GM21619 (cell line): ENCODE measurements around the gene CNTN4.
A peak's percentile ranks its signal among the peaks of the same experiment; 100 is the strongest.

Experiments
- ATAC-seq: cut with Tn5 transposase; IDR thresholded peaks from one replicate; pipeline ENCODE4 v1.9.1; 2021; ENCODE audit not compliant: unreplicated experiment

CNTN4 gene

GRCh38 chr3:3015185-3016089 lies 916.8 kb downstream of the CNTN4 start:
- peak; percentile 73 for ATAC-seq

- ATAC-seq: no peak
Measured at GRCh38 chr3:3016226-3016625, 917.6 kb downstream of the CNTN4 start.

- ATAC-seq: no peak
Measured at GRCh38 chr3:3020209-3020608, 921.5 kb downstream of the CNTN4 start.

- no peak for ATAC-seq
Measured at GRCh38 chr3:3023111-3023745, 924.6 kb downstream of the CNTN4 start.

- ATAC-seq: peak; percentile 97
Measured at GRCh38 chr3:3027976-3028567, 929.4 kb downstream of the CNTN4 start.

- no peak for ATAC-seq
Measured at GRCh38 chr3:3031326-3031725, 932.7 kb downstream of the CNTN4 start.

- no peak for ATAC-seq
Measured at GRCh38 chr3:3037156-3037555, 938.5 kb downstream of the CNTN4 start.

GRCh38 chr3:3038201-3038991 lies 939.7 kb downstream of the CNTN4 start:
- no peak for ATAC-seq

GRCh38 chr3:3053974-3054373 lies 955.3 kb downstream of the CNTN4 start:
- ATAC-seq: no peak

- no peak for ATAC-seq
Measured at GRCh38 chr3:3059645-3060044, 961.0 kb downstream of the CNTN4 start.

GRCh38 chr3:3064297-3064696 lies 965.6 kb downstream of the CNTN4 start:
- no peak for ATAC-seq

GRCh38 chr3:3065876-3066275 lies 967.2 kb downstream of the CNTN4 start:
- no peak for ATAC-seq

GRCh38 chr3:3066378-3066777 lies 967.7 kb downstream of the CNTN4 start:
- peak; percentile 68 for ATAC-seq

GRCh38 chr3:3066910-3067309 lies 968.2 kb downstream of the CNTN4 start:
- ATAC-seq: no peak

GRCh38 chr3:3068358-3068881 lies 969.8 kb downstream of the CNTN4 start:
- no peak for ATAC-seq

- ATAC-seq: no peak
Measured at GRCh38 chr3:3069723-3070122, 971.1 kb downstream of the CNTN4 start.

- no peak for ATAC-seq
Measured at GRCh38 chr3:3071136-3071535, 972.5 kb downstream of the CNTN4 start.

GRCh38 chr3:3074551-3075257 lies 976.0 kb downstream of the CNTN4 start:
- ATAC-seq: peak; percentile 73

GRCh38 chr3:3080309-3080708 lies 981.6 kb downstream of the CNTN4 start:
- no peak for ATAC-seq
